ENCODE data around the gene SLC44A5.
"Not testable (repeated sequence)": the region's sequence is repeated elsewhere in the genome, so short reads cannot be mapped to it uniquely, and the experiment has no call there.

The SLC44A5 gene

DNA sequence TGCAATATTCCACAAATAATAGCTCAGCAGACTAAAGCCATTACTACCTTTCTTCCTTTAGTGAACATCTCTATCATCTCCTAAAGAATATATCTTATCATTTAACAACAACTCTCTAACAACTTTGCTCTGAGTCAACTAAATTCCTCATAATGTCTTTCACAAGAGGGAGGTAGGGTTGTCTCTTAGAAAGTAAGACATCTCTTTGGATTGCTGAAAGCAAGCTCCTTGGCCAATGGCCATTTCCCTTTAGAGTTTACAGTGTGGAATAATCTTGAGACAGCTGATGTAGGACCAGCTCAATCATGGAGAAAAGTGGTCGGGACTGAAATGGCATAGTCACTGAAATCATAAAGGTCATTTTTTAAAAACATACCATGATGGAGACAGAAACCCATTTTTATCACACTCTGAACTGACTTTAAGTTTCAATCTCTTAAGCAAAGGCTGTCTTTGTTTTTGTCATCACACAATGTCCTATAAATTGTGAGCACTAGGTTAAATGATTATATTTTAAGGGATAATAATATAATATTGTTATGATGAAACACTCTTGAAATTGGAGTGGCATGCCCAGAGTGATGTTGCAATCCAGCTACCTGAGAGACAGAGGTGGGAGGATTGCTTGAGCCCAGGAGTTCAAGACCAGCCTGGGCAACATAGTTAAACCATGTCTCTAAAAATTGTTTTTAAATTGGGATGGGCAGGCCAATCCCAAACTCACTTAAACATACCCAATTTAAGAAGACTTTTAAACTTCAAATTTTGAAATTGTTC, 91.1 kb downstream of the SLC44A5 start:
- no peak for DNase-seq

DNA sequence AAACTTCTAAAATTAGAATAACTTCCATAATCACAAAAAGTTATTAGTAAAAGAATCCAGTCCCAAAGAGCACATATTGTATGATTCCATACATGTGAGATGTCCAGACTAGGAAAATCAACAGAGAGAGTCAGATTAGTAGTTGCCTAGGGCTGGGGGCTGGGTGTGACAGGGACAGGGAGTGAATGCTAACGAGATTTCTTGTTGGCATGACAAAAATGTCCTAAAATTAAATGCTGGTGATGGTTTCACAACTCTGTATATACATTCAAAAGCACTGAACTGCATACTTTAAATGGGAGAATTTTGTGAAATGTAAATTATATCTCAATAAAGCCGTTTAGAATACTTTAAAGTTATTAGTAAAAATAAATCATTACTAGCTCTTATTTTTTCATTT, 92.2 kb downstream of the SLC44A5 start:
- DNase-seq: no peak

DNA sequence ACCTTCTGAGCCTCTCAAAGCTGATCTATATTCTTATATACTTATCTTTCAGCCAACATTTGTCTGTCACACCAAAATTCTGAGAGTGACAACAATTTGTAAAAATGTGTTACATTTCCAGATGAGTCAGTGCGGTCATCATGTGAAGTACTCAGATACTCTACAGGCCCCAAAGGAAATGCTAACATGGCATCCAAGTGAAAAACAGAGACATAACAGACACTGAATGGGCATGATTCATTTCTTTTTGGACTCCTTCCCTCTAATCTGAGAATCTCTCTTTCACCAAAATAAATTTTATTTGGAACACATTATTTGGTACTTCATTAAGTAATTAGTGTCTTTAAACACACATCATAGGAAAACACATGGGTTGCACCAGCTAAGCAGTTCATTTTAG, 96.6 kb downstream of the SLC44A5 start:
- no peak for DNase-seq

DNA sequence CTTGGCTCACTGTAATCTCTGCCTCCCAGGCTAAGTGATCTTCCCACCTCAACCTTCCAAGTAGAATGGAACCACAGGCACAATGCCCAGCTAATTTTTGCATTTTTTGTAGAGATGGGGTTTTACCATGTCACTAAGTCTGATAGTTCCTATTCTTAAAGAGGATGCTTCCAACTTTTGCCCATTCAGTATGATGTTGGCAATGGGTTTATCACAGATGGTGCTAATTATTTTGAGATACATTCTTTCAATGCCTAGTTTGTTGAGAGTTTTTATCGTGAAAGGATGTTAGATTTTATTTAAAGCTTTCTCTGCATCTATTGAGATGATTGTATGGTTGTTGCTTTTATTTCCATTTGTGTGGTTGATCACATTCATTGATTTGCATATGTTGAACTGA, 103.9 kb downstream of the SLC44A5 start:
- DNase-seq: no peak

DNA sequence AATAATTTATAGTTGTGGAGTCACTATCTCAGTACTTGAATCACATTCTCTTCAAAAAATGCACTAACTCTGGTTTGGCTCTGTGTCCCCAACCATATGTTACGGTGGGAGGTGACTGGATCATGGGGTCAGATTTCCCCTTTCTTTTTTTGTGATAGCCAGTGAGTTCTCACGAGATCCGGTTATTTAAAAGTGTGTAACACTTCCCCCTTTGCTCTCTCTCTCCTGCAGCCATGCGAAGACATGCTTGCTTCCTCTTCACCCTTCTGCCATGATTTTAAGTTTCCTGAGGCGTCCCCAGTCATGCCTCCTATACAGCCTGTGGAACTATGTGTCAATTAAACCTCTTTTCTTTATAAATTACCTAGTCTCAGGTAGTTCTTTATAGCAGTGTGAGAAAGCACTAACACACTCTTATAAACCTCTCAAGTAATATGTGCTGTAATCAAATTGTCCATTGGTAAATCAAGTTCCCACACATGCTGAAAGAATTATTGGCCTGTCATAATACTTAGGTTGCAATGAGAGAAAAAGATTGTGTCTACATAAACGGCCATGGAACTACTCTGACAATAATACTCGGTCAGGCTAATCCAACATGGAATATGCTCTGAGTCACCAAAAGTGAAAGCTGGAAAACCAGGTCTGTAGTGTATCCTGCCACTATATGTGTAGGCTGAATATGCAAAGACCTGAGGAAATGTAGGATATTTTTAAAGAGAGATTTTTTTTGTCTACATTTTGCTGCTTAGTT, 107.5 kb downstream of the SLC44A5 start:
- DNase-seq: no peak

DNA sequence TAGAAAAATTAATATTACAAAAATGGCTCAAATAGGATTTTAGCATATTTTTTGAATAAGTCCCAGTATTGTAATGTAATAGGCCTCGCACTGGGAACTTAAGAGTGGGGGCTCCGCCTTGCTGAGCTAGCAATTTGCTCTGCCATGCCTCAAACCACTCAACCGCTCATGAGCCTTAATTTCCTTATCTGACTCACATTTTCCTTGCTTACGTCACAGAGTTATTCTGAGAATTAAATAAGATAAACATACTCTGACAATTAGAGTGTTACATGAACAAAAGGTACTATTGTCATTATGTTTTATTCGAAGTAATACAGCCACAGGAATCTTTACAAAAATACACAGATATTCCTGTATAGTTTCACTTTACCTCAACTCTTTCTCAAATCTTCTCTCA, 108.1 kb downstream of the SLC44A5 start:
- DNase-seq: no peak

DNA sequence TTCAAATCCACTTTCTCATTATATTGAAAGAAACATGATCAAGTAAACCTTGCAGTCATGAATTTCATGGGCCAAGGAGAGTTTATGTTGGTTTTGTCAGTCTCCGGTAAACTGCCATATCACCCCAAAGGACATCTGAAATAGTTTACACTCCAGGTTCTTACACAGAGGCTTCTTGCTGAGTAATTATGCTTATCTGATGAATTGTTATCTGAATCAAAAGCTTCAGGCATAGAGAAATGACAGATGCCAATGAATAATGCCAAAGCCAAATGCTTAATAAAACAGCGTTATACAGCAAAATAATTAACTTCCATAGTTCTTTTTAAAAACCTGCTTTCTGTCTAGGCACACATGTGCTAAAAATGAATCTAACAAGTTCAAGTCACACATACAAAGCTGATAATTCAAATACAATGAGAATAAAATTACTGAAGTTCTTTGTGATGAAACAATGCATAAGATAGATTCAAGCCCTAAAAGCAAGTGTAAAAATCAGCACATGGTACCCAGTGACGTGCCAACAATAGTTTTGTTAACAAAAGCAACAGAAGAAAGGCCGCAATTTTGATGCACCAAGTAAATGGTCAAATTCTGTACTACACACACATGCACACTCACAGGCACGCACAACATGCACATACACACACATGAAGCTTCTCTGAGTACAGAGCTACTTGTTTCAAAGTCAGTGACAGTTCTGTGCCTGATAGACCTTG, 109.2 kb downstream of the SLC44A5 start:
- DNase-seq: no peak

DNA sequence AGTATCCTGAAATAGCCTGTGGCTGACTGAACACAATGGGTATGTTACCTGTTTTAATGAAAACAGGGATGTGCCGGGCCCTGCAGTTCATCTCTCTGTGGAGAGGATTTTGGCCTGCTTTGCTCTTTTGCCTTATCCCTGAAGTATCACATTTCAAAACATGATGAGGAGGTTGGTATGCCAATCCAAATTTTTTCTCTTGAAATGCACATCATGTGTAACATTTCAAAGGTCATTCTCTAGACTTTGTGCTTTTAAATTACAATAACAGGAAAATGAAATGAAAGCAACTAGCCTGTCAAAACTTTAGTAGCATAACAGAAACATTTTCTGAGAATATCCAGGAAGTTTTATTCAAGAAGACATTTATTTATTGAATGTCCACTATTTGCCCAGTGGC, 118.9 kb downstream of the SLC44A5 start:
- no peak for DNase-seq

DNA sequence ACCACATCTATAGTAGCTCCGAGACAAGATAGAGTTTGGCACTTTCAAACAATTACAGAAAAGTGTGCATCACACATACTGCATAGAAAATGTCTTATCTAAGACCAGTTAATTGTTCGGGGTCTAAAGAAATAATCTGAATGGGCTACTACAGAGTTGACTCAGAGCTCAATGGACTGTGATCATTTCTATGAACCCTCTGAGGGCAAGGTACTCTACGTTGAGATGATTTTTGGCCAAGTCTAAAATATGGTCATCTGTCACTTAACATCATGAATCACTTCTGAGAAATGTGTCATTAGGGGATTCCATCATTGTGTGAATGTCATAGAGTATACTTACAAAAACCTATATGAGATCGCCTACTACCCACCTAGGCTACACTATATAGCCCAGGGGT, 123.5 kb downstream of the SLC44A5 start:
- no peak for DNase-seq

DNA sequence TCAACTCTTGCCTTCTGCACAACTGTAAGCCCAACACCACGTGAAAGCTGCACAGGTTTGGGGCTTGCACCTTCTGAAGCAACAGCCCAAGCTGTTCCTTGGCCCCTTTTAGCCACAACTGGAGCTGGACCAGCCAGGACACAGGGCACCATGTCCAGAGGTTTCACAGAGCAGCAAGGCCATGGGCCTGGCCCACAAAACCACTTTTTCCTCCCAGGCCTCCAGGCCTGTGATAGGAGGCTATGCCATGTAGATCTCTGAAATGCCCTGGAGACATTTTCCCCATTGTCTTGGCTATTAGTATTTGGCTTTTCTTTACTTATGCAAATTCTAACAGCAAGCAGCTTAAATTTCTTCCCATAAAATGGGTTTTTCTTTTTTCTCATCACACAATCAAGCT, 126.1 kb downstream of the SLC44A5 start:
- DNase-seq: no peak

DNA sequence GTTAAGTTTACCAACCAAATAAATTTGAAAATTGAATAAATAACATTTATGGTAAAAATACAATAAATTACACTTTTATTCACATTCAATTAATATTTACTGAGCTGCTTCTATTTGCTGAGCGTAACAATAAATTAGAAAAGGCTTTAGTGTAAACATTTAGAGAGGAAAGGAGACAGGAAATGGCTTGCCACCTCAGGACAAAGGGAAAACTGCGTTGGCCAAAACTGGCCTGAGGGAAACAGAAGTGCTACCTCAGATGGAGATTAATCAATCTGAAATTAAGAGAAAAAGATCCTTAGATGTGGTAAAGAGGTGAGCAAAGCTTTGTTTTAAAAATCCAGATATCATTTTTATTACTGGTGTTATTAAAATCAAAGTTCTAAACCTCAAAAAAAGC, 128.0 kb downstream of the SLC44A5 start:
- no peak for DNase-seq

DNA sequence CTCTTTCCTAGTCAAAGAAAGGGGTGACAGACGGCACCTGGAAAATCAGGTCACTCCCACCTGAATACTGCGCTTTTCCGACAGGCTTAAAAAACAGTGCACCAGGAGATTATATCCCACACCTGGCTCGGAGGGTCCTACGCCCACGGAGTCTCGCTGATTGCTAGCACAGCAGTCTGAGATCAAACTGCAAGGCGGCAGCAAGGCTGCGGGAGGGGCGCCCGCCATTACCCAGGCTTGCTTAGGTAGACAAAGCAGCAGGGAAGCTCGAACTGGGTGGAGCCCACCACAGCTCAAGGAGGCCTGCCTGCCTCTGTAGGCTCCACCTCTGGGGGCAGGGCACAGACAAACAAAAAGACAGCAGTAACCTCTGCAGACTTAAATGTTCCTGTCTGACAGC, 134.4 kb downstream of the SLC44A5 start:
- DNase-seq: not testable (repeated sequence)

DNA sequence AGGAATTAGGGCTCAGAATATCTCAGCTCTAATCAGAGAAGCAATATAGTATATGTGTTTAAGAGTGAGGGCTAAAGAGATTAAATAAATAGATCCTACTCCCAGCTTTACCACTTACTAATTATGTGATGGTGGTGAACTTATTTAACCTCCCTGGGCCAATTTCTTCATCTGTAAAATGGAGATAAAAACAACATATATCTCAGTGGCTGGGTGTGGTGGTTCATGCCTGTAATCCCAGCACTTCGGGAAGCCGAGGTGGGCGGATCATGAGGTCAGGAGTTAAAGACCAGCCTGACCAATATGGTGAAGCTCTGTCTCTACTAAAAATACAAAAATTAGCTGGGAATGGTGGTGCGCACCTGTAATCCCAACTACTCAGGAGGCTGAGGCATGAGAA, 135.2 kb downstream of the SLC44A5 start:
- no peak for DNase-seq

DNA sequence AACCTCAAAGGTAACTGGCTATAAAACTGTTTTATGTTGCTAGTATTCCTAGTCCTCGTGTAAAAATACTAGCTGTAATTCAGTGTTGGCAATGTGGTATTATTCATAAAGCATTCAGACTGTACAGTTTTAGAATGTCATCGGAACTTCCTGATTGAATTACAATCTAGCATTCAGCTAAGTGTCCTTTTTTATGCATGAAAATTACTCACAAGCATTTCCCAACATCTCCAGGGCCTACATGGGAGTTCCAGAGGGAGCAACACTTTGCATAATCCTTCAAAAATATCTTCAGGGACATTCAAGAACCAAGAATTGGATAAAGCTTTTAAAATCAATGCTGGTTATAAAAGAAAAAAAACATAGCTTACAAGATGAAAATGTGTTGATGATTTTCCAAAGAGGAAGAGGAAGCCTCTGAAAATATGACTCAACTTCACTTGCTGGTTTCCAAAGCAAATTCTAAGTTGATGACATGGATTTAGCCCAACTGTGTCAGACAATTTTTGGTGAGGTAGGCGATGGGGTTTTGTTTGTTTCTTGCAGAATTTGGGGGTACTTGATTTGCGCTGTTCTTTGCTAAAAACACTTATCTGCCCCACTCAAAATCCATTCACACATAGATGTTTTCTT, 137.8 kb downstream of the SLC44A5 start:
- no peak for DNase-seq

DNA sequence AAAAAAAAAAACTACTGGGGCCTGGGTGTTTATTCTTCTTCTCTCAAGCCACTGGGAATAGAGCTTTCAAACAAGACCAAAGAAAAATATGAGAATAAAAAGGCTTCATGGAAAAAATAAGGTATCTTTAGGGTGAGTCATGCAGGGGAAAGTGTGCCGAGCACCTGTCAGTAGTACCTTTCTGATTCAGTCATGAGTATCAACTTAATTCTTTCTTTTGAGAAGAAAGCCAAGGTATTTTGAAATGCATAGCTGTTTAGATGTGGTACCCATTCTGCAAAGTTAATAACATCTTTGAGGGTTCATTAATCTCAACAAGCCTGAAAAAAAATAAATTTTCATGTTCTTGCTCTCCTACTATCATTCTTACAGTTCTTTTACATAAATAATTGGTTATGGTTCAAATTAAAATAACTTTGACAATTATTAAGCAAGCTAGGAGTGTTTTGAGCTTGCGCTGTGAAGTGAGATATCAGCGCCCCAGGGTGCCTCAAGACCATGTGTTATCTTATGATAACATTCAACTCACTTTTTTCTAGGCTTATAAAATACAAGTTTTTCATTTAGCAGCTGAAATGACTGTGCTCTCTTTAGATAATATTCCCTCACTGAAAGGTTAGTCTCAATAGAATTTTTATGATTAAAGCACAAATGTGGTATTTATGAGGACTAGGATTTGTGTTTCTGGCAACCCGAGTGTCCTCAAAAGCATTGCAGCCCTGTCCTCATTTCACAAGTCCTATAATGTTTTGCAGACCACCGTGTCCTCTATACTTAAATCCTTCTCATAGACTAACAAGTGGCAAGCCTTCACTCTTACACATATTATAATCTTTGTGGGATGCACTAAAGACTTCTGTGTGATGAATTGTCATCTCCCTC, 138.6 kb downstream of the SLC44A5 start:
- no peak for DNase-seq

DNA sequence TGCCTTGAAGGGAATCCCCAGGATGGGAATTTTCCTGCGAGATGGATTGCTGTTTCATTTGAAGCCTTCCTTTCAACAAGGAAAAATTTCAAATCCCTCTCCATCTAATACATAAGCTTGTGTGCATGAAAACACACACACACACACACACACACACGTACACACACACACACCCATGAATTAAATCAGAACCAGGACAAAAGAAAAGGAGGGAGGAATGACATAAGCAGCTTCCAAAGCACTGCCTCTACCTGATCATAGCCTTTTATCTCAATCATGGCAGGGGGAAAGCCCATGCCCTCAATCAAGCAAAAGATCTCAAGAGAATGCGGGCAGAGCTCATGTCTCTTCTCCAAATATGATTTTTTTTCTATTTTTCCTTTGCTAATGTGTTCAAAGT, 139.7 kb downstream of the SLC44A5 start:
- DNase-seq: no peak

DNA sequence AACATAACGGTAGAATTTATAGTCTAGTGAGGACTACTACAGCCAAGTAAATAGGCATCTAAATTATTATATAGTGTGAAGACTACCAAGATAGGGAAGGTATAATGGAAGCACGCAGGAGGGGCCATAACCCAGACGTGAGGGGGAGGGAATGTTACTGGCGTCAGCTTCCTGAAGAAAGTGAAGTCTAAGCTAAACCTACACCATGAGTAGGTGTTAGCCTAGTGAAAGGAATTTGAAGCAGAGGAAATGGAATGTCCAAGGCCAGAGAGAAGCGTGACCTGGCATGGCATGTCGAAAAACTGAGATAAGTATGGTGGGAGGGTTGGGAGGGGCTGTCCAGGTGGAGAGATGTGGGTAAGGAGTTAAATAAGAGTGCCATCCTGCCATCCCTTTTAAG, 140.5 kb downstream of the SLC44A5 start:
- no peak for DNase-seq

DNA sequence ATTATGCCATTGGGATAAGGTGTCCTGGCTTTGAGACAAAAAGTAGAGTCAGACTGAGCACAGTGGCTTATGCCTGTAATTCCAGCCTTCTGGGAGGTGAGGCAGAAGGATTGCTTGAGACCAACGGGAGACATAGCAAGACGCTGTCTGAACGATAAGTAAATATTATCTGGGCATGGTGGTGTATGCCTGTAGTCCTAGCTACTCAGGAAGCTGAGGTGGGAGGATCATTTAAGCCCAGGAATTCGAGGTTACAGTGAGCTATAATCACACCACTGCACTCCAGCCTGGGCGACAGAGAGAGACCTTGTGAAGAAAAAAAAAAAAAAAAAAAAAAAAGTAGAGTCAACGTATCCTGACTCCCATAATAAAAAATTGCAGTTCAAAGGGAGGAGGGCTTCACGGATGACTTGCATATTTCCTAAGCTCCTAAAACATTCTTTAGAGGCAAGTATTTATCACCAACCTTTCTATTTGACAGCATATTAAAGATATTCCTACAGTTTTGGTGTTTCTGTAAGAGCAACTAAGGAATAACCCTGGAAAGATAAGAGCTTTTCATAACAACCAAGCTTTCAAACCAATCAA, 141.2 kb downstream of the SLC44A5 start:
- DNase-seq: no peak

DNA sequence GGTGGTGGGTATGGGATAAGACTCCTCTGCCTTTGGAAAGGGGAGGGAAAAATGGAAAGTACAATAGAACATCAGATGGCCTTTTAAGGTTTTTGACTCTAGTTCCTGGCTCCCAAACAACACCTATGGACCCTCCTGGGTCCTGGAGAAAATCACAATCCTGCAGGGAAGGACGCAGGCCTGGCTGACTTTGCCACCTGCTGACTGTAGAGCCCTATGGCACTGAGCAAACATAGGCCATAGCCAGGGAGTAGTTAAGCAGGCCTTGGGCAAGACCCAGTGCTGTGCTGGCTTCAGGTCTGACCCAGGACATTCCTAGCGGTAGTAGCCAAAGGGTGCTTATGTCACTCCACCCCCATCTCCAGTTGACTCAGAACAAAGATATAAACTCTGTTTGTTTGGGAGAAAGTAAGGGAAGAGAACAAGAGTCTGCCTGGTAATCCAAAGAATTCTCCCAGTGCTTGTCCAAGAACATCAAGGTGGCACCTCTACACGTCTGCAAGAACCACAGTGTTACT, 149.0 kb downstream of the SLC44A5 start:
- DNase-seq: no peak

DNA sequence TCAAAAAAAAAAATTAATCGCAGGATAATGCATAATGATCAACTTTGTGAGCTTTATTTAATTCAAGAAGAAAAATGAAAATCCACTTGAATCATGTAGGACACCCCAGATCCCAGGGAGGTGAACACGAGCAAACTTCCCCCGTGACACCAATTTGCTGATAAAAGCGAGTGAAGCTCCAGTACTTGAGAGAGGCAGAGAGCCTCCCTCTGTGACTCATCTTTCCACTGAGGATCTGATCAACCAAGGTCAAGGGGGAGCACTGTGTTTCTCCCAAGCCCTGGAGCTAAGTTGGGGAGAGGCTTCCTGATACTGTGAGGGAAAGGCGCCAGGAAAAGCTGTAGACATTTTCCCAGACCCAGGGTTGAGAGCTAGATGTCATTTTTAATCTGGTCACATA, 160.9 kb downstream of the SLC44A5 start:
- DNase-seq: no peak

DNA sequence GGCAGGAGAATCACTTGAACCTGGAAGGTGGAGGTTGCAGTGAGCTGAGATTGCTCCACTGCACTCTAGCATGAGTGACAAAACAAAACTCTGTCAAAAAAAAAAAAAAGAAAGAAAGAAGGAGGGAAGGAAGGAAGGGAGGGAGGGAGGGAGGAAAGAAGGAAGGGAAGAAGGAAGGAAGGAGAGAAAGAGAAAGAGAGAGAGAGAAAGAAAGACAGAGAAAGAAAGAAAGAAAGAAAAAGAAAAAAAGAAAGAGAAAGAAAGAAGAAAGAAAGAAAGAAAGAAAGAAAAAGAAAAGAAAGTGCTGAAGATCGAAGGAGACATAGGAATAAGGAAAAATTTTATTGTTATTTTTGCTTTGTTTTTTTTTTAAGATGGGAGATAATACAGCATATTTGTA, 166.7 kb downstream of the SLC44A5 start:
- DNase-seq: no peak

DNA sequence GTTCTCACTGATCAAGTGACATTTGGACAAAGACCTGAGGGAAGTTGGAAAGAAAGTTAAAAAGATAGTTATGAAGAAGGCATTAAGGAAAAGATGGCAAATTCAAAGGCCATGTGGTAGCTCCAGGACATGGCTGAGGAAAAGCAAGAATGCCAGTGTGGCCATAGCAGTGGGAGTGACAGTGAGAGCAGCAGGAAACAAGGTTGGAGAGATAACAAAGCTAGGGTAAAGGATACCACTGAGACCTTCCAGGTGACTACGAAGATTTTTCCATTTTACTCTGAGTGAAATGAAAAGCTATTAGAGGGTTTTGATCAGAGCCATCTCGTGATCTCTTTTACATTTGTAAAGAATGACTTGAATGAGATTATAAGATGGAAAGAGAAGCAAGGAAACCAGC, 170.6 kb downstream of the SLC44A5 start:
- DNase-seq: no peak
